ENCODE data around the gene C10orf62.

GRCh38 chr10:97542169-97543024 is 47.1 kb upstream of the C10orf62 start:
- TF ChIP-seq CTCF (IDR thresholded peaks at IDR 0.05) (no peak), POLR2A (IDR thresholded peaks at IDR 0.05) (no peak)

Measured in body of pancreas (tissue), 4 donors.